Right atrium auricular region (tissue), 2 donors: Measurements from ENCODE around the gene CD101. TPM values are rescaled to one million over a fixed set of nuclear protein-coding genes. Genes with fewer than 3 reads are reported as not detected.

Experiments
- DNase-seq: peaks from one replicate; pipeline ENCODE4 v3.0.0-alpha.2; 2019; ENCODE audit warnings: low spot score
- H3K27ac ChIP-seq, 2 donors: fragments of 200-600 bp; sonication (generic); 1 replicate in 1 of 2; 2 replicates in 1 of 2; pipeline ENCODE4 v1.5.1; 2016 to 2019
- H3K27me3 ChIP-seq, 2 donors: fragments of 200-600 bp; sonication (generic); one replicate each; pipeline versions ENCODE4 v1.5.1 to v1.6.0; 2017 to 2019
- H3K36me3 ChIP-seq: fragments of 200-600 bp; sonication (generic); one replicate; pipeline ENCODE4 v1.5.1; 2016
- H3K4me1 ChIP-seq, 2 donors: fragments of 200-600 bp; sonication (generic); one replicate each; pipeline versions ENCODE4 v1.5.1 to v1.6.0; 2017 to 2019
- H3K4me3 ChIP-seq, 2 donors: fragments of 200-600 bp; sonication (generic); 1 replicate in 1 of 2; 2 replicates in 1 of 2; pipeline ENCODE4 v1.5.1; 2017 to 2019; ENCODE audit warnings: mild to moderate bottlenecking in 1 of 2, moderate library complexity in 1 of 2
- H3K9me3 ChIP-seq, 2 donors: fragments of 200-600 bp; sonication (generic); one replicate each; pipeline ENCODE4 v1.5.1; 2019
- CTCF ChIP-seq, 2 donors: fragments of 200-600 bp; sonication (generic); IDR thresholded peaks; one replicate each; pipeline ENCODE4 v1.5.1; 2019; ENCODE audit warnings: antibody characterized with exemption in 2 of 2
- total RNA-seq, 2 donors: library from RNA; depleted of rRNA; stranded (reverse); fragments of >200 nt; gene quantifications; one replicate each; pipeline ENCODE4 v1.1.0, GENCODE V29; 2016

Gene CD101
- total RNA-seq, 2 donors from 2014 or later: 0.11 to 1.3 TPM

- peaks cover 0 to 34% of the 10 kb centered on the region in 2 donors for H3K4me1 ChIP-seq
- H3K4me3 ChIP-seq: no peak overlapping the region
- no peaks in the 10 kb centered on the region for H3K9me3 ChIP-seq
- TF ChIP-seq CTCF (IDR thresholded peaks at IDR 0.05): no peak
- peak overlapping the region in 1 of 2 donors; percentile 68 for H3K27ac ChIP-seq
- DNase-seq: no peak
- peaks cover 7% of the 10 kb centered on the region for H3K36me3 ChIP-seq
- no peaks in the 10 kb centered on the region for H3K27me3 ChIP-seq
Observed at GRCh38 chr1:116991918-116992317, 9.6 kb upstream of the CD101 start.

- no peaks in the 10 kb centered on the region for H3K27me3 ChIP-seq
- no peak for DNase-seq
- TF ChIP-seq CTCF (IDR thresholded peaks at IDR 0.05): no peak
- peaks cover 0 to 25% of the 10 kb centered on the region in 2 donors for H3K4me1 ChIP-seq
- H3K36me3 ChIP-seq: peaks cover 4% of the 10 kb centered on the region
- H3K27ac ChIP-seq: no peak overlapping the region
- H3K4me3 ChIP-seq: no peak overlapping the region
- no peaks in the 10 kb centered on the region for H3K9me3 ChIP-seq
Observed at GRCh38 chr1:116993286-116993685, 8.3 kb upstream of the CD101 start.

- TF ChIP-seq CTCF (IDR thresholded peaks at IDR 0.05): no peak
- H3K27me3 ChIP-seq: no peaks in the 10 kb centered on the region
- no peak overlapping the region for H3K27ac ChIP-seq
- H3K4me1 ChIP-seq: peaks cover 0 to 14% of the 10 kb centered on the region in 2 donors
- H3K9me3 ChIP-seq: no peaks in the 10 kb centered on the region
- DNase-seq: no peak
- no peak overlapping the region for H3K4me3 ChIP-seq
- H3K36me3 ChIP-seq: peaks cover 4% of the 10 kb centered on the region
Observed at GRCh38 chr1:116994411-116994810, 7.1 kb upstream of the CD101 start.

- no peak for DNase-seq
- no peak for TF ChIP-seq CTCF (IDR thresholded peaks at IDR 0.05)
- no peaks in the 10 kb centered on the region for H3K27me3 ChIP-seq
- H3K4me3 ChIP-seq: no peak overlapping the region
- H3K27ac ChIP-seq: no peak overlapping the region
- no peaks in the 10 kb centered on the region for H3K36me3 ChIP-seq
- no peaks in the 10 kb centered on the region for H3K4me1 ChIP-seq
- no peaks in the 10 kb centered on the region for H3K9me3 ChIP-seq
Observed at GRCh38 chr1:116997066-116997465, 4.5 kb upstream of the CD101 start.

GRCh38 chr1:116997636-116998035, 3.9 kb upstream of the CD101 start:
- no peak for TF ChIP-seq CTCF (IDR thresholded peaks at IDR 0.05)
- no peaks in the 10 kb centered on the region for H3K9me3 ChIP-seq
- no peak overlapping the region for H3K27ac ChIP-seq
- no peak overlapping the region for H3K4me3 ChIP-seq
- no peaks in the 10 kb centered on the region for H3K27me3 ChIP-seq
- H3K36me3 ChIP-seq: no peaks in the 10 kb centered on the region
- H3K4me1 ChIP-seq: no peaks in the 10 kb centered on the region
- no peak for DNase-seq

GRCh38 chr1:116999596-116999995, 2.0 kb upstream of the CD101 start:
- no peak overlapping the region for H3K27ac ChIP-seq
- no peaks in the 10 kb centered on the region for H3K36me3 ChIP-seq
- H3K4me1 ChIP-seq: no peaks in the 10 kb centered on the region
- no peaks in the 10 kb centered on the region for H3K27me3 ChIP-seq
- DNase-seq: no peak
- TF ChIP-seq CTCF (IDR thresholded peaks at IDR 0.05): no peak
- no peak overlapping the region for H3K4me3 ChIP-seq
- no peaks in the 10 kb centered on the region for H3K9me3 ChIP-seq
